HEK293T (cell line): ENCODE measurements around the gene MANBA.

Experiments used
- ARNT ChIP-seq: fragments of 450-650 bp; IDR thresholded peaks from 2 replicates; pipeline ENCODE4 v1.6.1; 2017; ENCODE audit warnings: mild to moderate bottlenecking
- BHLHE40 ChIP-seq: fragments of 450-650 bp; IDR thresholded peaks from 2 replicates; pipeline ENCODE4 v1.6.1; 2016; ENCODE audit warnings: mild to moderate bottlenecking, moderate library complexity, borderline replicate concordance
- ELF4 ChIP-seq: fragments of 450-650 bp; IDR thresholded peaks from 2 replicates; pipeline ENCODE4 v1.6.1; 2017; ENCODE audit warnings: antibody characterized with exemption
- FOXK2 ChIP-seq: fragments of 450-650 bp; IDR thresholded peaks from 2 replicates; pipeline ENCODE4 v1.6.1; 2016; ENCODE audit warnings: mild to moderate bottlenecking
- FOXM1 ChIP-seq: fragments of 450-650 bp; IDR thresholded peaks from 2 replicates; pipeline ENCODE4 v1.6.1; 2017; ENCODE audit warnings: mild to moderate bottlenecking, borderline replicate concordance
- LEF1 ChIP-seq: fragments of 450-650 bp; IDR thresholded peaks from 2 replicates; pipeline ENCODE4 v1.6.1; 2017; ENCODE audit warnings: mild to moderate bottlenecking, borderline replicate concordance
- PKNOX1 ChIP-seq: fragments of 450-650 bp; IDR thresholded peaks from 2 replicates; pipeline ENCODE4 v1.6.1; 2016
- SP1 ChIP-seq: fragments of 450-650 bp; IDR thresholded peaks from 2 replicates; pipeline ENCODE4 v1.6.1; 2017
- SUZ12 ChIP-seq: fragments of 450-650 bp; IDR thresholded peaks from 2 replicates; pipeline ENCODE4 v1.6.1; 2016; ENCODE audit warnings: mild to moderate bottlenecking
- ZNF384 ChIP-seq: fragments of 450-650 bp; IDR thresholded peaks from 2 replicates; pipeline ENCODE4 v1.6.1; 2016

- TF ChIP-seq ELF4 (no peak), PKNOX1 (no peak), ZNF384 (no peak), SUZ12 (no peak), SP1 (no peak), FOXM1 (no peak), ARNT (no peak), FOXK2 (no peak), BHLHE40 (no peak), LEF1 (no peak)
These were observed 148.6 kb downstream of the MANBA start for GRCh38 chr4:102612210-102612609.
